Right renal cortex interstitium (tissue), 3 donors: ENCODE data around the gene ARHGAP36. TPM values are rescaled to one million over a fixed set of nuclear protein-coding genes. Genes with fewer than 3 reads are reported as not detected.

Source experiments
- DNase-seq, 3 donors: peaks; one replicate each; pipeline ENCODE4 v3.0.0-alpha.2; 2013; ENCODE audit warnings: low read depth in 3 of 3, low spot score in 2 of 3
- polyA plus RNA-seq, 3 donors: library from polyadenylated mRNA; unstranded; fragments of 120-200 nt; gene quantifications; one replicate each; pipeline ENCODE4 v1.2.1, GENCODE V29; 2013; ENCODE audit not compliant: insufficient read length in 3 of 3

The ARHGAP36 gene
- under 1 TPM in 2 of 3 donors, not detected in 1; 0.12 to 0.13 TPM for polyA plus RNA-seq

- DNase-seq, result no peak
These were observed at the start of gene ARHGAP36 for GRCh38 chrX:131058136-131058868. ARHGAP36 (plus strand) TSS chrX:131058346; CDS start chrX:131081666, 23,320 bp downstream.

GRCh38 chrX:131010186-131010585 is 48.0 kb upstream of the ARHGAP36 start:
- DNase-seq, result no peak

GRCh38 chrX:131025336-131025735 is 32.8 kb upstream of the ARHGAP36 start:
- no peak for DNase-seq

- DNase-seq, result no peak
These were observed 25.6 kb upstream of the ARHGAP36 start for GRCh38 chrX:131032354-131033230.

GRCh38 chrX:131034063-131034462 is 24.1 kb upstream of the ARHGAP36 start:
- DNase-seq, result no peak

- DNase-seq, result no peak
These were observed 17.4 kb upstream of the ARHGAP36 start for GRCh38 chrX:131040781-131041180.

GRCh38 chrX:131041667-131042066 is 16.5 kb upstream of the ARHGAP36 start:
- no peak for DNase-seq

- DNase-seq, result no peak
These were observed 12.4 kb upstream of the ARHGAP36 start for GRCh38 chrX:131045726-131046125.

GRCh38 chrX:131046596-131046995 is 11.6 kb upstream of the ARHGAP36 start:
- no peak for DNase-seq

- no peak for DNase-seq
These were observed 11.0 kb upstream of the ARHGAP36 start for GRCh38 chrX:131047180-131047579.

- DNase-seq, result no peak
These were observed 5.1 kb upstream of the ARHGAP36 start for GRCh38 chrX:131053076-131053475.

- no peak for DNase-seq
These were observed 3.2 kb upstream of the ARHGAP36 start for GRCh38 chrX:131054906-131055305.

GRCh38 chrX:131057706-131058105 is 440 bp upstream of the ARHGAP36 start:
- DNase-seq, result no peak

- DNase-seq, result no peak
These were observed 1.1 kb downstream of the ARHGAP36 start for GRCh38 chrX:131059246-131059645.

GRCh38 chrX:131060147-131060546 is 2.0 kb downstream of the ARHGAP36 start:
- DNase-seq, result no peak

- no peak for DNase-seq
These were observed 3.2 kb downstream of the ARHGAP36 start for GRCh38 chrX:131061306-131061705.

- no peak for DNase-seq
These were observed 5.5 kb downstream of the ARHGAP36 start for GRCh38 chrX:131063613-131064012.

GRCh38 chrX:131066237-131066636 is 8.1 kb downstream of the ARHGAP36 start:
- DNase-seq, result no peak

GRCh38 chrX:131067216-131067615 is 9.1 kb downstream of the ARHGAP36 start:
- no peak for DNase-seq

- no peak for DNase-seq
These were observed 9.9 kb downstream of the ARHGAP36 start for GRCh38 chrX:131067846-131068745.
